H1 (cell line): ENCODE data around the gene KISS1R.

Experiments used
- BRCA1 ChIP-seq: IDR thresholded peaks from 2 replicates; pipeline ENCODE4 v1.6.1; 2012; ENCODE audit warnings: low read depth, low read length, improper control_type of control experiment
- JUND ChIP-seq: IDR thresholded peaks from 2 replicates; pipeline ENCODE4 v1.6.1; 2011; ENCODE audit warnings: mild to moderate bottlenecking, improper control_type of control experiment, low read length

- TF ChIP-seq BRCA1 = no peak
- TF ChIP-seq JUND = no peak
Measured at GRCh38 chr19:947707-948539, 30.8 kb downstream of the KISS1R start.
